Measurements from ENCODE around the gene FBRSL1.

Gene FBRSL1

GRCh38 chr12:132496710-132497109 is 6.8 kb downstream of the FBRSL1 start:
- DNase-seq (ENCODE audit: low spot score), result no peak

- no peak for DNase-seq (ENCODE audit: low spot score)
Measured at GRCh38 chr12:132497514-132498405, 7.8 kb downstream of the FBRSL1 start.

- DNase-seq (ENCODE audit: low spot score), result no peak
Measured at GRCh38 chr12:132498931-132499330, 9.0 kb downstream of the FBRSL1 start.

GRCh38 chr12:132500142-132500855 is 10.3 kb downstream of the FBRSL1 start:
- no peak for DNase-seq (ENCODE audit: low spot score)

- no peak for DNase-seq (ENCODE audit: low spot score)
Measured at GRCh38 chr12:132500856-132501180, 10.9 kb downstream of the FBRSL1 start.

GRCh38 chr12:132501204-132501940 is 11.4 kb downstream of the FBRSL1 start:
- DNase-seq (ENCODE audit: low spot score), result no peak

- DNase-seq (ENCODE audit: low spot score), result no peak
Measured at GRCh38 chr12:132502149-132502881, 12.4 kb downstream of the FBRSL1 start.

- no peak for DNase-seq (ENCODE audit: low spot score)
Measured at GRCh38 chr12:132502882-132503193, 12.9 kb downstream of the FBRSL1 start.

- no peak for DNase-seq (ENCODE audit: low spot score)
Measured at GRCh38 chr12:132503618-132504204, 13.8 kb downstream of the FBRSL1 start.

- no peak for DNase-seq (ENCODE audit: low spot score)
Measured at GRCh38 chr12:132505105-132505851, 15.3 kb downstream of the FBRSL1 start.

GRCh38 chr12:132505852-132506219 is 15.9 kb downstream of the FBRSL1 start:
- no peak for DNase-seq (ENCODE audit: low spot score)

GRCh38 chr12:132506328-132507160 is 16.6 kb downstream of the FBRSL1 start:
- peak; percentile 65 for DNase-seq (ENCODE audit: low spot score)

- no peak for DNase-seq (ENCODE audit: low spot score)
Measured at GRCh38 chr12:132507161-132507538, 17.2 kb downstream of the FBRSL1 start.

- no peak for DNase-seq (ENCODE audit: low spot score)
Measured at GRCh38 chr12:132507656-132508490, 17.9 kb downstream of the FBRSL1 start.

GRCh38 chr12:132508491-132508740 is 18.5 kb downstream of the FBRSL1 start:
- no peak for DNase-seq (ENCODE audit: low spot score)

GRCh38 chr12:132508860-132509732 is 19.1 kb downstream of the FBRSL1 start:
- no peak for DNase-seq (ENCODE audit: low spot score)

- no peak for DNase-seq (ENCODE audit: low spot score)
Measured at GRCh38 chr12:132510111-132510724, 20.3 kb downstream of the FBRSL1 start.

Data from Ammon's horn (tissue), 1 donor.